HUDEP-2 (cell line): ENCODE results near the gene ZNF763.
"Not testable (repeated sequence)": the region's sequence is repeated elsewhere in the genome, so short reads cannot be mapped to it uniquely, and the experiment has no call there.

Source experiments
- DNase-seq, 76 experiments: peaks; one replicate each; lab custom pipeline; 2025; ENCODE audit not compliant: unreplicated experiment in 76 of 76; lab: John Stamatoyannopoulos, UW

ZNF763 gene

DNA sequence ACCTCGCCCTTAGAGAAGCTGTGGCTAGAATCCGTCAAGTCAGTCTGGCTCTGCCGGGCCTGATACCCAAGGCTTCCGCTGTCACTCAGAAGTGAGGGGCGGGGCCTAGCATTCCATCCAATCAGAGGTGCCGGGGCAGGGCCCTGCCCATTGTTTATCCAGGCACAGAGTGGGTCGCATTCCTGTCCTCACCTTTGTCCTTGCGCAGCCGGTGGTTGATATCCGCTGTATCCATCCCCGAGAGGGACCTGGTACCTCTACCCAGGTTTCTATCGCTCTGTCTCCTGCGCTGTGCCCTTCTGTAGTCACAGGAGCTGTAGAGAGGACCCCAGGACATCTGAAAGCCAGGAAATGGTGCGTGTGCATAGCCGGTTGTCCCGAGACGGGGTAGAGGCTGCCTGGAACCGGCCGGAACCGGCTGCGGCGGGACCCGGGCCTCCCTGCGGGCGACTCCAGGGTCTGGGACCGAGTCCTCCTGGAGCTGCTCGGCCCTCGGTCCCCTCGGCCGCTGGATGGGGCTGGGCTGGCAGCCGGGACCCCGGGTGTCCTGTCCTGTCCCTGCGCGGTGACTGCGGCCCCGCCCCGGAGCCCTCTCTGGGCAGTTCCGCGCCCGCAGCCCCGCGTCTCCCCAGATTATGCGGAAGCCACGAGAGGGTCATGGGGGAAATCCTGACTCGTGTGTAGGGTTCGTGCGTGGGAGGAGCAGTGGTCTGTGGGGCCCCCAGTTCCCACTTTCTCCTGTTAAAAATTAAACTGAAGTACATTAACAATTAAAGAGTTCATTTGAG is at the start of gene ZNF763:
TSS of gene ZNF763 (plus strand) at position 183 of the 788 bp plus-strand sequence. CDS start at position 352, 169 bp downstream.
- peak in 57 of 76 experiments; percentile 1 to 90 (median 56) for DNase-seq

DNA sequence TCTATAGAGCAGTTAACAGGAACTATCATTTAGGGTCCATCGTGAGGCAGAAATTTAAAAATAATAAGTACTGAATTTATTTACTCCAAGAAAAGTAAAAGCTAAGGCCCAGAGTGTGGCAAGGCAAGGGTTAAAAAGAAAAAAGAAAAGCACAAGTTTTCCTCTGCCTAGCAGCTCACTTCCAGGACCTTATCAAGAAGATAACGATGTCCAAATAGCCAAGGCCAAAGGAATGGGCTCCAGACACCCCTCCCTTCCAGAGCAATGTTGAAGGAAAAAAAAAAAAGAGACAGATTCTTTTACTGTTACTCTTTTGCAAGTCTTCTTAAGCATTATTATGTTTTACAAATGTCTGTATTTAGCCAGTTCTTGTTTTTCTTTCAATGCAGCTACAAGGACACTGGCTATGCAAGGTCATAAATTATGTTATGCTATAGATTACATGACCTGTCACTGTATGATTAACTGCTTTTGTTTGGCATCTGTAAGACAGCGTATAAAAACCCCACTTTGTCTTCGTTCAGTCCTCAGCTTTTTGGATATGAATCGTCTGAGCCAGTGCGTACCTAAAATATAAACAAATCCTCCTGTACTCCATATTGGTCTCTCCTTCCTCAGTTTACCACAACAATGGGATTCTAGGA is 42.9 kb upstream of the ZNF763 start:
- no peak for DNase-seq

DNA sequence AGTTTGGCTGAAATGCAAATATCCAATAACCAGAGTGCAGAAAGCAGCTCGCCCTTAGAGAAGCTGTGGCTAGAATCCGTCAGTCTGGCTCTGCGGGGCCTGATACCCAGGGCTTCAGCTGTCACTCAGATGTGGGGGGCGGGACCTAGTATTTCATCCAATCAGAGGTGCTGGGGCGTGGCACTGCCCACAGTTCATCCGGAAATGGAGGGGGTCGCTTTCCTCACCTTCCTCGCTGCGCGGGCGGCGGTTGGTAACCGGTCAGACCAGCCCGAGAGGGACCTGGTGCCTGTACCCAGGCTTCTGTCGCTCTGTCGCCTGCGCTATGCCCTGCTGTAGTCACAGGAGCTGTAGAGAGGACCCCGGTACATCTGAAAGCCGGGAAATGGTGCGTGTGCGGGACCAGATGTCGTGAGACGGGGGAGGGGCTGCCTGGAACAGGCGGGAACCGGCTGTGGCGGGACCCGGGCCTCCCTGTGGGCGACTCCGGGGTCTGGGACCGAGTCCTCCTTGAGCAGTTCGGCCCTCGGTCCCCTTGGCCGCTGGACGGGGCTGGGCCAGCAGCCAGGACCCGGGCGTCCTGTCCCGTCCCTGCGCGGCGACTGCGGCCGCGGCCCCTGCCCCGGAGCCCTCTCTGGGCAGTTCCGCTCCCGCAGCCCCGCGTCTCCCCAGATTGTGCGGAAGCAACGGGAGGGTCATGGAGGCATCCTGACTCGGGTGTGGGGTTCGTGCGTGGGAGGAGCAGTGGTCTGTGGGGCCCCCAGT is 39.8 kb upstream of the ZNF763 start, which contains the start of gene ZNF700:
TSS of gene ZNF700 (plus strand) at position 222 of the 765 bp plus-strand sequence. CDS start at position 326, 104 bp downstream.
- DNase-seq, result peak in 75 of 76 experiments; percentile 57 to 98 (median 92)

DNA sequence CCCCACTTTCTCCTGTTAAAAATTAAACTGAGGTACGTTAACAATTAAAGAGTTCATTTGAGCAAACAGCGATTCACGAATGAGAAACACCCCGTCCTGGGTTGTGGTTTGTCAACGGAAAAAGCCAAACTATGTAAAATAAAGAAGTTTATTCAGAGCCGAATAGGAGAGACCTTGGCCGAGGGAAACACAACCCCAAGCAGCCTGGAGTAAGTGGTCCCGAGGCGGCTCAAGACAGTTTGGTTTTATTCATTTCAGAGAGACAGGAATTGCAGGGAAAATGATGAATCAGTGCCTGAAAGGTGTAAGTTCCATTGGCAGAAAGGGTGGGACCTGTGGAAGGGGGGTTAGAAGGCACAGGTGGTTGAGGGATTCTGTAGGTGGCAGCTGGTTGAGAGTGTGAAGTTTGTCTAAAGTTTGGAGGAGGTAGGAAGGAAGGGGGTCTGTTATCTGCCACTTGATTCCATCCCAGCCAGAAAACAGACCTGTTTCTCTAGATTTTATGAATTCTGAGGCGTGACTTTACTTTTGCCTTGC is 39.1 kb upstream of the ZNF763 start:
- peak in 2 of 76 experiments; percentile 35 to 43 for DNase-seq

DNA sequence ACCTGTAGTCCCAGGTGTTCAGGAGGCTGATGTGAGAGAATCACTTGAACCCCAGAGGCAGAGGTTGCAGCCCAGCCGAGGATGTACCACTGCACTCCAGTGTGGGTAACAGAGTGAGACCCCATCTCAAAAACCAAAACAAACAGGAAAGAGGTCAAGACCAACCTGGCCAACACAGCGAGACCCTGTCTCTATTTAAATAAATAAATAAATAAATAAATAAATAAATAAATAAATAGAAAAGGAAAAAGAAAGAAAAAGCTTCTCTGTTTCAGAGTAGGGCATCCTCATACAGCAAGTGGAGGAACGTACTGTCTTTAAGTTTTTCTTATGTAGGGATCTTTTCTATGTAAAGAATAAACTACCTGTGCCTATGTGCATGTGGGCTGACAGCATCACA is 37.6 kb upstream of the ZNF763 start:
- DNase-seq, result no peak

DNA sequence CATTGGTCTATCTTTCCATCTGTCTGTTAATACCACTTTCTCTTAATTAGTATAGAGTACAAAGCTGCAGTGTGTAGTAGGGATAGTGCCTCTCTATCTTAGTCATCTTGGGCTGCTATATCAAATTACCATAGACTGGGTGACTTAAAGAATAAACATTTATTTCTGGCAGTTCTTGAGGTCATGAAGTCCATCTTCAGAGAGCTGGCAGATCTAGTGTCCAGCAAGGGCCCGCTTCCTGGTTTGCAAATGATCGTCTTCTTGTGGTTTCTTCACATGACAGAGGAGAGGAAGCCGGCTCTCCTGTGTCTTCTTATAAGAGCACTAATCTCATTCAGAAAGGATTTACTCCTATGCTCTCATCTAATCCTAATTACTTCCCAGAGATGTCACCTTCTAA is 33.8 kb upstream of the ZNF763 start:
- DNase-seq, result no peak

- no peak for DNase-seq
Measured at GRCh38 chr19:11931513-11931912, 33.3 kb upstream of the ZNF763 start.

DNA sequence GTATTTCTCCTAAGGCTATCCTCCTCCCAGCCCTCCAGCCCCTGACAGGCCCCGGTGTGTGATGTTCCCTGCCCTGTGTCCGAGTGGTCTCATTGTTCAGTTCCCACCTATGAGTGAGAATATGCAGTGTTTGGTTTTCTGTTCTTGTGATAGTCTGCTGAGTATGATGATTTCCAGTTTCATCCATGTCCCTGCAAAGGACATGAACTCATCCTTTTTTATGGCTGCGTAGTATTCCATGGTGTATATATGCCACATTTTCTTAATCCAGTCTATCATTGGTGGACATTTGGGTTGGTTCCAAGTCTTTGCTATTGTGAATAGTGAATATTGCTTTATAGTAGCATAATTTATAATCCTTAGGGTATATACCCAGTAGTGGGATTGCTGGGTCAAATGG is 29.0 kb upstream of the ZNF763 start:
- not testable (repeated sequence) for DNase-seq

DNA sequence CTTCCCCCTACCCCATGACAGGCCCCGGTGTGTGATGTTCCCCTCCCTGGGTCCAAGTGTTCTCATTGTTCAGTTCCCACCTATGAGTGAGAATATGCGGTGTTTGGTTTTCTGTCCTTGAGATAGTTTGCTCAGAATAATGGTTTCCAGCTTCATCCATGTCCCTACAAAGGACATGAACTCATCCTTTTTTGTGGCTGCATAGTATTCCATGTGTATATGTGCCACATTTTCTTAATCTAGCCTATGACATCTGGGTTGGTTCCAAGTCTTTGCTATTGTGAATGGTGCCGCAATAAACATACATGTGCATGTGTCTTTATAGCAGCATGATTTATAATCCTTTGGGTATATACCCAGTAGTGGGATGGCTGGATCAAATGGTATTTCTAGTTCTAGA is 26.5 kb upstream of the ZNF763 start:
- not testable (repeated sequence) for DNase-seq

DNA sequence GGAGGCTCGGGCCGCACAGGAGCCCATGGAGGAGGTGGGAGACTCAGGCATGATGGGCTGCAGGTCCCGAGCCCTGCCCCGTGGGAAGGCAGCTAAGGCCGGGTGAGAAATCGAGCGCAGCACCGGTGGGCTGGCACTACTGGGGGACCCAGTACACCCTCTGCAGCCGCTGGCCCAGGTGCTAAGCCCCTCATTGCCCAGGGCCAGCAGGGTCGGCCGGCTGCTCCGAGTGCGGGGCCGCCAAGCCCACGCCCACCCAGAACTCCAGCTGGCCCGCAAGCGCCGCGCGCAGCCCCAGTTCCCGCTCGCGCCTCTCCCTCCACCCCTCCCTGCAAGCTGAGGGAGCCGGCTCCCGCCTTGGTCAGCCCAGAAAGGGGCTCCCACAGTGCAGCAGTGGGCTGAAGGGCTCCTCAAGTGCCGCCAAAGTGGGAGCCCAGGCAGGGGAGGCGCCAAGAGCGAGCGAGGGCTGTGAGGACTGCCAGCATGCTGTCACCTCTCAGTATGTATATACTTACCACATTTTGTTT is 23.4 kb upstream of the ZNF763 start:
- DNase-seq, result not testable (repeated sequence)

DNA sequence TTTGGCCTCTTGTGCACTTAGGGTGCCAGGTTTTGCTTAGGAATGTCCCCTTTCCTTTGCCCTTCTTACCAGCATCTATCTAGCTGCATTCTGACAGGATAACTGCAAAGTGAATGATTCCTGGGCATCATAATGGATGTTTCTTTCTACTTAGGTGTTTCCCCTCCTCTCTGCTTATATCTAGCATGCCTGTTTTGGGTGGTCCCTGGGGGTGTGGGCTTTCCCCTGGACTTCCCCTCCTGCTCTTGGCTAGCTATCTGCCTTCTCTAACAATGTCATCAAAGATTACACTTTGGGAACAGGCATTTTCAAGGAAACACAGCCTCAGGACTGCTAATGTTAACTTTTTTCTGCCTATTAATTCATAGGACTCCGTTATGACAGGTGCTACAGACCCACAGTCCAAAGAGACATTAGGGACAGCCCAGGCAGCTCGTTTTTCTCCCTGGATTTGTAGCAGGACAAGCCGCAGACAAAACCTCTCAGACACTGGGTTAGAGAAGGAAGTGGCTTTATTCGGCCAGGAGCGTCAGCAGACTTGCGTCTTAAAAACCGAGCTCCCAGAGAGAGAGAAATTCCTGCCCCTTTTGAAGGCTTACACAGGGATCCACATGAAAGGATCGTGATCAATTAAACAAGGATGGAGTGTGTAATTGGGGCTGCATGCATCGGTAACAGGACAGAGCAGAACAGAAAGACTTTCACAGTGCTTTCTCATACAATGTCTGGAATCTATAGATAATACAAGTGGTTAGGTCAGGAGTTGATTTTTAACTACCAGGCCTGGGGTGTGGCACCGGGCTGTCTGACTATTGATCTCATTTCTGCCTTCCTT is 22.6 kb upstream of the ZNF763 start:
- peak in 1 of 76 experiments; percentile 22 for DNase-seq

- DNase-seq, result peak in 5 of 76 experiments; percentile 7 to 23 (median 12)
Measured at GRCh38 chr19:11942843-11943108, 22.1 kb upstream of the ZNF763 start.

DNA sequence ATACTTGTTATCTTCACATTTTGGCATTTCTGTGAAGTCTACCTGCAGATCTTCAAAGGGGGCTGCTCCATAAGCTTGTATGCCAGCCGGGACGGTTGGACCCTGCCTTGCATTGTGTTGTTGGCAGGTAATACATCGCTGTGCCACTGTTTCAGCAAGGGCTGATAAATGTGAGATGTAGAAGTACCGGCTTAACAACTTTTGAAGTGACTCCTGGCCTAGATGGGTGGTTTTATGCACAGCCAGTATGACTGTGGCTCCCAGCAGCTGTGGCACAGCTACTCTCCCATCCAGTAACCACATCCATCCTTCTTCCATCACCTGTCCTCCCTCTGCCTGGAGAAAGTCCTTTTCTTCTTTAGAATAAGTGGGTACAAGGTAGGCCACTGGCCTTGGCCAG is 20.2 kb upstream of the ZNF763 start:
- no peak for DNase-seq

- no peak for DNase-seq
Measured at GRCh38 chr19:11948646-11949045, 16.2 kb upstream of the ZNF763 start.

DNA sequence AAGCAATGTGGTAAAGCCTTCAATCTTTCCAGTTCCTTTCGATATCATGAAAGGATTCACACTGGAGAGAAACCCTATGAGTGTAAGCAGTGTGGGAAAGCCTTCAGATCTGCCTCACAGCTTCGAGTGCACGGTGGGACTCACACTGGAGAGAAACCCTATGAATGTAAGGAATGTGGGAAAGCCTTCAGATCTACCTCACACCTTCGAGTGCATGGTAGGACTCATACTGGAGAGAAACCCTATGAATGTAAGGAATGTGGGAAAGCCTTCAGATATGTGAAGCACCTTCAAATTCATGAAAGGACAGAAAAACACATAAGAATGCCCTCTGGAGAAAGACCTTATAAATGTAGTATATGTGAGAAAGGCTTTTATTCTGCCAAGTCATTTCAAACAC is 15.6 kb upstream of the ZNF763 start:
- no peak for DNase-seq

GRCh38 chr19:11949614-11950080 is 15.2 kb upstream of the ZNF763 start:
- not testable (repeated sequence) for DNase-seq

- no peak for DNase-seq
Measured at GRCh38 chr19:11950312-11950711, 14.5 kb upstream of the ZNF763 start.

- DNase-seq, result peak in 52 of 76 experiments; percentile 4 to 70 (median 38)
Measured at GRCh38 chr19:11963566-11964355, 1.1 kb upstream of the ZNF763 start.

- peak in 5 of 76 experiments; percentile 12 to 44 (median 15) for DNase-seq
Measured at GRCh38 chr19:11964496-11964857, 363 bp upstream of the ZNF763 start.
